H1 (cell line): ENCODE measurements around the gene ARL5C.

Experiments used
- ATF3 ChIP-seq: IDR thresholded peaks from 2 replicates; pipeline ENCODE4 v1.6.1; 2011; ENCODE audit warnings: low read depth, mild to moderate bottlenecking, low read length; ENCODE audit not compliant: insufficient read depth
- CHD1 ChIP-seq: IDR thresholded peaks from 2 replicates; pipeline ENCODE4 v1.6.1; 2012; ENCODE audit warnings: low read depth, low read length, improper control_type of control experiment
- CTCF ChIP-seq, 3 experiments: IDR thresholded peaks; 1 replicate in 2 of 3; 2 replicates in 1 of 3; pipeline versions ENCODE4 v1.5.1 to v1.6.1; 2011; ENCODE audit warnings: low read length in 3 of 3, mild to moderate bottlenecking in 3 of 3, inconsistent platforms in 2 of 3, low read depth in 1 of 3, moderate library complexity in 1 of 3; ENCODE audit not compliant: insufficient read depth in 1 of 3; ENCODE audit errors: control extremely low read depth in 1 of 3
- EP300 ChIP-seq, 2 experiments: IDR thresholded peaks; 1 replicate in 1 of 2; 2 replicates in 1 of 2; pipeline ENCODE4 v1.6.1; 2011 to 2012; ENCODE audit warnings: low read depth in 2 of 2, low read length in 2 of 2, mild to moderate bottlenecking in 2 of 2, borderline replicate concordance in 1 of 2, inconsistent platforms in 1 of 2, moderate library complexity in 1 of 2
- EZH2 ChIP-seq: fragments of 200-600 bp; sonication (generic); IDR thresholded peaks from 2 replicates; pipeline ENCODE4 v1.7.1; 2012; ENCODE audit warnings: low read depth, mild to moderate bottlenecking, moderate library complexity, low read length, inconsistent platforms; ENCODE audit not compliant: severe bottlenecking
- GABPA ChIP-seq: IDR thresholded peaks from 2 replicates; pipeline ENCODE4 v1.6.1; 2011; ENCODE audit warnings: mild to moderate bottlenecking, low read length, moderate library complexity, borderline replicate concordance; ENCODE audit not compliant: insufficient read depth
- POLR2A ChIP-seq, 2 experiments: IDR thresholded peaks; 1 replicate in 1 of 2; 2 replicates in 1 of 2; pipeline ENCODE4 v1.6.1; 2011; ENCODE audit warnings: low read depth in 2 of 2, low read length in 2 of 2, mild to moderate bottlenecking in 2 of 2; ENCODE audit errors: control extremely low read depth in 1 of 2
- RAD21 ChIP-seq, 2 experiments: IDR thresholded peaks in 1 of 2; conservative IDR thresholded peaks in 1 of 2; 2 replicates each; pipeline ENCODE4 v1.6.1; 2011; ENCODE audit warnings: low read depth in 2 of 2, low read length in 2 of 2, improper control_type of control experiment in 1 of 2, inconsistent platforms in 1 of 2, mild to moderate bottlenecking in 1 of 2, moderate library complexity in 1 of 2
- RNF2 ChIP-seq: fragments of 200-900, 300-1000 bp; sonication (generic); IDR thresholded peaks from 2 replicates; pipeline ENCODE4 v1.7.1; 2016; ENCODE audit warnings: borderline replicate concordance, low read depth, mild to moderate bottlenecking, antibody characterized with exemption, low read length; ENCODE audit not compliant: poor library complexity, severe bottlenecking; ENCODE audit errors: missing control alignments
- SP2 ChIP-seq: IDR thresholded peaks from 2 replicates; pipeline ENCODE4 v1.6.1; 2012; ENCODE audit warnings: mild to moderate bottlenecking, low read length, inconsistent platforms
- TEAD4 ChIP-seq: IDR thresholded peaks from 2 replicates; pipeline ENCODE4 v1.6.1; 2012; ENCODE audit warnings: low read depth, low read length, inconsistent platforms, mixed read lengths

- TF ChIP-seq POLR2A (IDR thresholded peaks at IDR 0.05; ENCODE audit: control extremely low read depth in 1 of 2, low read depth in 2 of 2, low read length in 2 of 2) (no peak), GABPA (no peak), EZH2 (no peak), RNF2 (no peak), TEAD4 (peak; percentile 78; the same call in 1 of the 2 replicates), CHD1 (no peak), EP300 (IDR thresholded peaks at IDR 0.05; ENCODE audit: borderline replicate concordance in 1 of 2, low read depth in 2 of 2, low read length in 2 of 2) (no peak), RAD21 (IDR thresholded peaks at IDR 0.05 in 1 of 2, conservative IDR thresholded peaks at IDR 0.05 in 1 of 2; ENCODE audit: low read depth in 2 of 2, low read length in 2 of 2) (no peak; a peak in 1 of 4 replicates), CTCF (IDR thresholded peaks at IDR 0.05; ENCODE audit: control extremely low read depth in 1 of 3, insufficient read depth in 1 of 3, low read depth in 1 of 3, low read length in 3 of 3) (peak in 1 of 3 experiments; percentile 12; a peak in 2 of 4 replicates), ATF3 (no peak), SP2 (no peak)
Measured at GRCh38 chr17:39153599-39154051, 12.3 kb downstream of the ARL5C start.
